GM11168 (cell line): ENCODE data around the gene ACVR1B.

Experiments used
- in situ Hi-C: fragments of 300-500 bp; cut with MboI; formaldehyde crosslinking; loops from one replicate; pipeline ENCODE4 v1.12.0; 2022; ENCODE audit warnings: low sequenced_read_pairs; ENCODE audit not compliant: unreplicated experiment

ACVR1B gene

DNA sequence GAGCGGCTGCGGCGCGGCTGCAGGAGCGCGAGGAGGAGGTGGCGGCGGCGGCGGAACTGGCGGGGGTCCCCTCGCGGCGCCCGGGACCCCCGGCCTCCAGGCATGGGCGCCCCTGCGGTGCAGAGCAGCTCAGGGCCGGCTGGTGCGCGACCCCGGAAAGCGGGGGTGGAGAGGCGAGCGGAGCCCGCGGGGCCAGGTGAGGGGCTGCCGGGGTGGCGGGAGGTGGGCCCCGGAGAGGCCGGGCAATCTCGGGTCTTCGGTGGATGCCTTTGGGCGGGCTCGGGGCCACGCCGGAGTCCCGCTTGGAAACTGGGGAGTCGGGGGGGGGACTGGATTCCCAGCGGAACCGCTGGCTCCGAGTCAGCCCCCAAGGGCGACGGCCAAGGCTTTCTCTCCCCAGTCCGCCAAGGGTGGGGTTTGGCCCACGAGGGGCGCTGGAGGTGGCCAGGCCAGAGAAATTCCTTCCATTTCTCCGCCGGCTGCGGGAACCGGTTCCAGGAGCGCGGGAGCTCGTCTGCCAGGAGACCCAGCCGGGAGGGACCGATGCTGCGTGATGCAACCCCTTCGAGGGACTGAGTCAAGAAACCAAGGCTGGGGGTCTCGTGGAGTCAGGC, 85.9 kb downstream of the ACVR1B start:
- in situ Hi-C loops: no loop called here

- in situ Hi-C loops: no loop called here
These were observed 86.9 kb downstream of the ACVR1B start for GRCh38 chr12:52038447-52038846.

- in situ Hi-C loops: no loop called here
These were observed 89.5 kb downstream of the ACVR1B start for GRCh38 chr12:52041035-52041434.

DNA sequence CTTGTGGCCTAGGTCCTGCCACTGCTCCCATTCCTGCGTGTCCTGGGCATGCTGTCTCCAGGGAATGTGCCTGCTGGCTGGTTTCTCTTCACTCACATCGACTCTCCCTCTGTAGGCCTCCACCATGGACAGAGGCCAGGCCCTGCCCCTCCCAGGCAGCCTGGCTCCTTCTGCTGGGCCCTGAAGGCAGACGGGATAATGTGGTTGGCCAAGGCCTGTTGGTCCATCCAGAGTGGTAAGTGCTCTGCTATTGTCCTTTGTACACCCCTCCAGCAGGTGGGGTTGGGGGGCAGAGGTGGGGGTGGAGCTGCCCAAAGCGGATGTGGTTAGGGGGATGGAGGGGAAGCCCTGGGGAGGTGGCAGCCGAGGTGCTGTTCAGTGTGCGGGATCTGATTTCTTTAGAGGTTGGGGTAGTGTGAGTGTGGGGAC, 90.2 kb downstream of the ACVR1B start:
- in situ Hi-C loops: no loop called here

DNA sequence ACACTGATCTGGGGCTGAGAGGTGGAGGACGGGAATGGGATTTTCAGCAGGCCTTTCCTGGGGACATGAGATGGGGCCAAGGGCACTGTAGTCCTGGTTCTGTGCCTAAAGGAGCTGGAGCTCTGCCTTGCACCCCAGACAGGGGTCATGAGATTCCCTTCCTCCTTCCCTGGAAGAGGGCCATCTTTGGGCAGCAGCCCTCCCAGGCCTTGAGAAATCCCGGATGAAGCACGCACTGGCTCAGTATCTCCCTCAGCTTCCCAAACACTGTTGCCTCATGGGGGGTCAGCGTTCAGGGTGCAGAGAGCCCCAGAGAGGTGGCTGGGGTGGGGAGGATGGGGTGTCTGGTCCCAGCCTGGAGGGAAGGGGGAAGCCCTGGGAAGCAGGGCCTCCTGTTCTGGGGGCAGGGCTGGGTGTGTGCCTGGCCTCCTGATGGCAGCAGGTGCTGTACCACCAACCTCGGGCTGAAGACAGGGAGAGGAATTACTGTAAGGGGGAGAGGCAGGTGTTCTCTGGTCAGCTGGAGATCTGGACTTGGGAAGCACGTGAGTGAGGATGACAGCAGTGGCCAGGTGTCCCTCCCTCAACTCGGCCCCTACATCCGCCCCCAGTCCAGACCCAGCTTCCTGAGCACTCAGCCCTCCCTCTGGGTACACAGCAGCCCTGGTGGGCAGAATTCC, 91.3 kb downstream of the ACVR1B start:
- in situ Hi-C loops: no loop called here

GRCh38 chr12:52043386-52044212, 92.1 kb downstream of the ACVR1B start:
- in situ Hi-C loops: no loop called here

DNA sequence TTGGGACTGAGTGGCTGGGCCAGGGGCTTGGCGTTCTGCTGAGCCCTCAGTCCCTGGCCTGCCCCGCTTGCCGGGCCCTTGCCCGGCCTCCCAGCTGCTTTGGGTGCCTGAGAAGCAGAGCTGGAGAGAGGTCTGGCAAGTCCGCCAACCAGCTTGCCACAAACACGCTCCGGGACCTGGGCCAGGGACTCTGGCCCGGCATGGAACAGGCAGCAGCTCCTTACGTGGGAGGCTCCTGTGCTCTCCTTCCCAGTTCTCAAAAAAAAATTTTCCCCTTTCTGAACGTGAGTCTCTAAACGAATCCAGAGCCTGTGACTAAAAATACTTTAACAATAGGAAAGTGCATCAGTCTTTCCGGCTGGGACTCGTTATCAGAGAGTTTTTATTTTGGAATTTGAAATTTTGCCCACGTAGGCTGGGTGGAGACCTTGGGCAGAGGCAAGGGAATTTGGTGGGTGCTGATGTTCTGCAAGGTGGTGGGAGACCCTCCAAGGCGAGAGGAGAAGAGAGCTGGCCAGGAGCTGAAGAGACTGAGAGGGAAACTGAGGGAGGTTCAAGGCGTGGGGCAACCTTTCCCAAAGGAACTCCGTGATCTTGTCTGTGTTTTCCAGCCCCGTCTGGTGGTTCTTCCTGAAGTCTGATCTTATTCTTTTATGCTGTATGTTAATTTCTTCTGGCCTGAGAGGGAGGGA, 92.9 kb downstream of the ACVR1B start:
- in situ Hi-C loops: no loop called here

DNA sequence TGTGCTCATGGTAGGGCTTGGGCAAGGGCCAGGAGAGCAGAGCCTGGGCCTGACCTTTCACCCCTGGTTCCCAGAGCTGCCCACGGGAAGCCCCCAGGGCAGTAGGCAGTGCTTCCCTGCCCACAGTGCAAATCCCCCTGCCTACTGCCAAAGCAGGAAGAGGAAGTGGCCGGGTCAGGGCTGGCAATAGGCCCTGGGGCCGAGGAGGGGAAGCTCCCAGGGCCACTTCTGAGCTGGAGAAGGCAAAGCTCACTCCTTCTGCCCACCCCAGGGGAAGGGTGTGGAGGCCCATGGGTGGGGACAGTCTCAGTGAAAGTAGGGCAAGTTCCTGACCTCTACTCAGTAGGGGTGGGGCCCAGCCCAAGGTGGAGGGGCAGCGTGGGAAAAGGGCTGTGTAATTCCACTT, 94.3 kb downstream of the ACVR1B start:
- in situ Hi-C loops: no loop called here
